SJSA1 (cell line): Measurements from ENCODE around the gene SNIP1. TPM values are rescaled to one million over a fixed set of nuclear protein-coding genes. Genes with fewer than 3 reads are reported as not detected.
A peak's percentile ranks its signal among the peaks of the same experiment; 100 is the strongest.
"Not testable (repeated sequence)": the region's sequence is repeated elsewhere in the genome, so short reads cannot be mapped to it uniquely, and the experiment has no call there.

Experiments used
- DNase-seq, 2 experiments: peaks; one replicate each; pipeline ENCODE4 v3.0.0-alpha.2; 2015 to 2020; ENCODE audit warnings: low spot score in 2 of 2, low read depth in 1 of 2
- H3K27ac ChIP-seq: fragments of 250-450 bp; sonication (Bioruptor Pico); 2 replicates; pipeline ENCODE4 v1.5.1; 2020; ENCODE audit warnings: mild to moderate bottlenecking, moderate library complexity
- H3K27me3 ChIP-seq: fragments of 250-450 bp; sonication (Bioruptor Pico); replicated peaks from 2 replicates; pipeline ENCODE4 v1.5.1; 2020; ENCODE audit warnings: mild to moderate bottlenecking, moderate library complexity
- H3K36me3 ChIP-seq: fragments of 250-450 bp; sonication (Bioruptor Pico); 2 replicates; pipeline ENCODE4 v1.5.1; 2020; ENCODE audit warnings: mild to moderate bottlenecking
- H3K4me1 ChIP-seq: fragments of 250-450 bp; sonication (Bioruptor Pico); replicated peaks from 2 replicates; pipeline ENCODE4 v1.6.1; 2021; ENCODE audit warnings: mild to moderate bottlenecking
- H3K4me3 ChIP-seq: fragments of 250-450 bp; sonication (Bioruptor Pico); 2 replicates; pipeline ENCODE4 v1.5.1; 2020; ENCODE audit warnings: mild to moderate bottlenecking
- H3K9me3 ChIP-seq: fragments of 250-450 bp; sonication (Bioruptor Pico); replicated peaks from 2 replicates; pipeline ENCODE4 v1.5.1; 2020; ENCODE audit warnings: mild to moderate bottlenecking
- total RNA-seq: library from RNA; depleted of rRNA; stranded (reverse); fragments of >200 nt; shearing (Covaris generic); gene quantifications from 2 replicates; pipeline ENCODE4 v1.2.3, GENCODE V29; 2014

Gene SNIP1
- total RNA-seq, 1 experiment from 2014 or later = 13.2 TPM

- Histone ChIP-seq H3K27me3 (no peaks in the 10 kb centered on the region), H3K36me3 (peaks cover 100% of the 10 kb centered on the region), H3K27ac (no peak overlapping the region), H3K9me3 (no peaks in the 10 kb centered on the region), H3K4me1 (peaks cover 15% of the 10 kb centered on the region), H3K4me3 (no peak overlapping the region)
- DNase-seq = no peak
Observed at GRCh38 chr1:37570528-37571334, 16.6 kb upstream of the SNIP1 start.

GRCh38 chr1:37567023-37567422 is 12.9 kb upstream of the SNIP1 start:
- no peak overlapping the region for H3K27ac ChIP-seq
- H3K4me3 ChIP-seq = no peak overlapping the region
- H3K9me3 ChIP-seq = no peaks in the 10 kb centered on the region
- no peaks in the 10 kb centered on the region for H3K4me1 ChIP-seq
- no peak for DNase-seq
- peaks cover 75% of the 10 kb centered on the region for H3K36me3 ChIP-seq
- H3K27me3 ChIP-seq = no peaks in the 10 kb centered on the region

DNA sequence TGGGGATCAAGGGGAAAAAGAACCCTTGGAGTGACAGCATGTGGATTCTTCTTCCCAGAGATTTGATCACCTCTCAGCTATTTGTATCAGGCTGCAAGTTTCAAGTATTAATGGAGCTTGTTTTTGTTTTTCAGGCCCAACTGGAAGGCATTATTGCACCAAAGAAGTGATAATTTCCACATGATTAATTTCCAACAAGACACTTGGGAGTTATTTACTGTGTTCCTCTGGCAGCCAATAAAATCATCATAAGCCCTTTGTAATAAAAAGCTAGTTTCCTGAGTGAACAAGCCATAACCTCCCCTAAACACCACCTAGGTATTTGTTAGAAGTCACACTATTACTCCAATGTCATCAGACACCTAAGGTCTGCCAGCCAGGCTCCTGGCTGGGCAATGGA is 10.8 kb upstream of the SNIP1 start:
- no peak for DNase-seq
- Histone ChIP-seq H3K9me3 (no peaks in the 10 kb centered on the region), H3K4me1 (no peaks in the 10 kb centered on the region), H3K27me3 (no peaks in the 10 kb centered on the region), H3K4me3 (no peak overlapping the region), H3K36me3 (peaks cover 54% of the 10 kb centered on the region), H3K27ac (no peak overlapping the region)

DNA sequence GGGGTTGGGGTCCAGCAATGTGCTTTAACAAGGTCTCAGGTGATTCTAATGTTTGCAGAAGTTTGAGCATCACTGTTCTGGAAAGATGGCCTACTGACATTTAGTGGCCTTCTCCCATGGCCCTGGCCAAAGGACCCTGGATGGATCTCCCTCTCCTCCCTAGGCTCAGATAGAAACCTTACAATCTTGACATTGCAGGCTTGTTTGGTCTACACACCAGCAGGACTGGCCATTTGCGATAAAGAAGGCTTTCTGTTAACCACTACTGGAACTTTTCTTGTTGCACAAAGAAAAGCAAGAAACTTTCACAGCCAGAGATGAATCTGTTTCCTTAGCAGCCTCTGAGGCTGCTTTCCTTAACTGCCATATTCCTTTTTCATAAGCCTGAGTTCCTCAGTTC is 8.9 kb upstream of the SNIP1 start:
- H3K27ac ChIP-seq = no peak overlapping the region
- no peak for DNase-seq
- H3K4me3 ChIP-seq = no peak overlapping the region
- H3K36me3 ChIP-seq = peaks cover 35% of the 10 kb centered on the region
- no peaks in the 10 kb centered on the region for H3K9me3 ChIP-seq
- no peaks in the 10 kb centered on the region for H3K4me1 ChIP-seq
- no peaks in the 10 kb centered on the region for H3K27me3 ChIP-seq

- no peaks in the 10 kb centered on the region for H3K27me3 ChIP-seq
- H3K27ac ChIP-seq = no peak overlapping the region
- peaks cover 4% of the 10 kb centered on the region for H3K4me1 ChIP-seq
- H3K36me3 ChIP-seq = peaks cover 19% of the 10 kb centered on the region
- H3K4me3 ChIP-seq = no peak overlapping the region
- DNase-seq = peak in 1 of 2 experiments; percentile 54
- no peaks in the 10 kb centered on the region for H3K9me3 ChIP-seq
Observed at GRCh38 chr1:37561133-37562132, 7.3 kb upstream of the SNIP1 start.

DNA sequence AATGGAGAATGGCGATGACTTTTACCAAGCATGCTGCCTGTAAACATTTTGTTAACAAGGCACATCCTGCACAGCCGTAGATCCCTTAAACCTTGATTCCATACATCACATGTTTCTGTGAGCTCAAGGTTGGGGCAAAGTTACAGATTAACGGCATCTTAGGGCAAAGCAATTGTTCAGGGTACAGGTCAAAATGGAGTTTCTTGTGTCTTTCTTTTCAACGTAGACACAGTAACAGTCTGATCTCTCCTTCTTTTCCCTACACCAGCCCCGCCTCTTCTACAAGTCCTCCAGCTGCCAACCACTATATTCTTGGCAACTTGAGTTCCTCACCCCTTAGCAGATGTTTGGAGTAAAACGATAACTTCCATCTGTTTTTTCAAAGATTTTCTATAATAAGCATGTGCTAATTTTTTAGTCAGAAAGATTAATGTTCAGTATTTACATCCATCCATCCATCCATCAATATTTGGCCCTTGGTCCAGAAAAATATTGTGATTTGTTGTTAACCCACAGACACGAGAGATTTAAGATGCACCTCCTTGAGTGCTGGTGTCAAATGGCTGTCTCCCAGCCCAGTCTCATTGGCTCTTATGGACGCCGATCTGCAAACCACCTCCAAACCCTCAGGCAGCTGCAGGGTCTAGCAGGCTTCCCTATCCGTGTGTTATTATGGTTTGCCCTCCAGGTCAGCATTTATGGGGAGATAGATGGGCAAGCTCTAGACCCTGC is 6.5 kb upstream of the SNIP1 start:
- no peaks in the 10 kb centered on the region for H3K27me3 ChIP-seq
- no peak overlapping the region for H3K27ac ChIP-seq
- DNase-seq = no peak
- no peaks in the 10 kb centered on the region for H3K9me3 ChIP-seq
- H3K36me3 ChIP-seq = peaks cover 11% of the 10 kb centered on the region
- H3K4me1 ChIP-seq = peaks cover 8% of the 10 kb centered on the region
- H3K4me3 ChIP-seq = no peak overlapping the region

DNA sequence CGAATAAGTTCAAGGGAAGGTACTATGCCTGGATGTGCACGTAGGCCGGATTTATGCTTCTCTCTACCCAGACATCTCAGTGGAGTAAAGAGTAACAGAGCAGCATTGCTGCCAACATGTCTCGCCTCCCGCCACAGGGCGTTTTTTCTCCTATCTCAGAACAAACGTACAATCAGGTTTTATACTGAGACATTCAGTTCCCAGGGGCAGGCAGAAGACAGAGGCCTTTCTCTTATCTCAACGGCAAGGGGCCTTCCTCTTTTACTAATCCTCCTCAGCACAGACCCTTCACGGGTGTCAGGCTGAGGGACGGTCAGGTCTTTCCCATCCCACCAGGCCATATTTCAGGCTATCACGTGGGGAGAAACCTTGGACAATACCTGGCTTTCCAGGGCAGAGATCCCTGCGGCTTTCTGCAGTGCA is 5.9 kb upstream of the SNIP1 start:
- not testable (repeated sequence) for H3K4me3 ChIP-seq, H3K36me3 ChIP-seq

DNA sequence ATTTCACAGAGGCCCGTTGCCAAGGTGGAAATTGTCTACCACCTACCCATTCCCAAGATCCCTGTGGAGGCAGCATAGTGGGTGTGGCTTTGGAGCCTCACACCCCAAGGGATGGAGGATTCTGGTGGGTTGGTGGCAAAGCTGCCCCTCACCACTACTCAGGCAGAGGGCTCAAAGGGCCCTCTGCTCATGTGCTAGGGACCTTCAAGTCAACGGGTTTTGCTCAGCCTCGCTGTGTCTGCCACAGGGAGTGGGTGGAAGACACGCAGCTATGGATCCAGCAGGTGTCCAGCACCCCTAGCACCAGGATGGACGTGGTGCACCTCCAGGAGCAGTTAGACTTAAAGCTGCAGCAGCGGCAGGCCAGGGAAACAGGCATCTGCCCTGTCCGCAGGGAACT is 5.0 kb upstream of the SNIP1 start:
- peaks cover 8% of the 10 kb centered on the region for H3K4me1 ChIP-seq
- no peaks in the 10 kb centered on the region; the same call in 1 of the 2 replicates for H3K36me3 ChIP-seq
- H3K27me3 ChIP-seq = no peaks in the 10 kb centered on the region
- no peak overlapping the region for H3K4me3 ChIP-seq
- no peak overlapping the region for H3K27ac ChIP-seq
- DNase-seq = no peak
- no peaks in the 10 kb centered on the region for H3K9me3 ChIP-seq

More for the DNA sequence above, 5.9 kb upstream of the SNIP1 start:
- H3K27me3 ChIP-seq, H3K9me3 ChIP-seq, DNase-seq, H3K27ac ChIP-seq, H3K4me1 ChIP-seq: not testable (repeated sequence)

DNA sequence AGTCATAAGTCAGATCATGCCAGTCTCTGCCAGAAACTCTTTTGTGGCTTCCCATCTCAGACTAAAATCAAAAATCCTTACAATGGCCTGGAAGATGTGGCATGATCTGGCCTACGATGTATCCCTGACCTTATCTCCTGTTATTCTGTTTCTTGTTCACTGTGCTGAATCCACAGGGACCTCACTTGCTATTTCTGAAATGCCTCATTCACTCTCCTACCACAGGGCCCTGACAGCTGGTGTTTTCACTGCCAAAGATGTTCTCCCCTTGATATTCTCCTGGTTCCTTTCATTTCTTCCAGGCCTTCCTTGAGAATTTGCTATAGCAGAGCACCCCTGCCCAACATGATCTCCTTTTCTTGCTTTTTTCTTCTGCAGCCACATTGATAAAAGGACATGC is 4.3 kb upstream of the SNIP1 start:
- no peak for DNase-seq
- Histone ChIP-seq H3K36me3 (peaks cover 6% of the 10 kb centered on the region), H3K27ac (no peak overlapping the region), H3K9me3 (no peaks in the 10 kb centered on the region), H3K4me3 (no peak overlapping the region), H3K4me1 (peaks cover 8% of the 10 kb centered on the region), H3K27me3 (no peaks in the 10 kb centered on the region)

- H3K36me3 ChIP-seq = peaks cover 17% of the 10 kb centered on the region
- H3K4me3 ChIP-seq = no peak overlapping the region
- no peaks in the 10 kb centered on the region for H3K27me3 ChIP-seq
- H3K27ac ChIP-seq = no peak overlapping the region
- H3K4me1 ChIP-seq = peaks cover 17% of the 10 kb centered on the region
- no peak for DNase-seq
- no peaks in the 10 kb centered on the region for H3K9me3 ChIP-seq
Observed at GRCh38 chr1:37557402-37557801, 3.3 kb upstream of the SNIP1 start.

GRCh38 chr1:37556712-37557196 is 2.7 kb upstream of the SNIP1 start, which contains the start of gene DNALI1:
TSS of gene DNALI1 (plus strand) at chr1:37556940. CDS start at chr1:37556995, 55 bp downstream.
- no peaks in the 10 kb centered on the region for H3K27me3 ChIP-seq
- peak within 1 kb of the TSS; percentile 4; the same call in 1 of the 2 replicates for H3K4me3 ChIP-seq
- H3K9me3 ChIP-seq = no peaks in the 10 kb centered on the region
- peaks cover 17% of the 10 kb centered on the region for H3K4me1 ChIP-seq
- peak; percentile 67 to 79 for DNase-seq
- peaks cover 23% of the 10 kb centered on the region for H3K36me3 ChIP-seq
- no peak within 1 kb of the TSS for H3K27ac ChIP-seq

DNA sequence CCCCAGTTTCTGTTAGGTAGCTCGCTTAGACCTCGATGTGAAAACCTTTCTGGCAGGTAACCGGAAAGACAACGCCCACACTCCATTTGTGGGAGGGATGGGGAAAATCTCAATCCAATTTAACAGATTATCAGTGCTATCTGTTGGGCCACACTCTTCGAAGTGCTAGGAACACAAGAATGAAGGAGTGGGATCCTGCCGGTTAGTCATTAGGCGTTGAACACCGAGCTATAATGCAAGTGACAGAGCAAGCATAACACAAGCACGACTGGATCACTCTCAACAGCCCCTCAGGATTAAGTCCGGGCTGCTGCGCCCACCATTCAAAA is 531 bp downstream of the SNIP1 start:
- no peaks in the 10 kb centered on the region for H3K27me3 ChIP-seq
- no peaks in the 10 kb centered on the region for H3K9me3 ChIP-seq
- peaks cover 50% of the 10 kb centered on the region for H3K36me3 ChIP-seq
- peak overlapping the region; percentile 86 for H3K4me3 ChIP-seq
- H3K27ac ChIP-seq = peak overlapping the region; percentile 69
- DNase-seq = no peak
- peaks cover 17% of the 10 kb centered on the region for H3K4me1 ChIP-seq

DNA sequence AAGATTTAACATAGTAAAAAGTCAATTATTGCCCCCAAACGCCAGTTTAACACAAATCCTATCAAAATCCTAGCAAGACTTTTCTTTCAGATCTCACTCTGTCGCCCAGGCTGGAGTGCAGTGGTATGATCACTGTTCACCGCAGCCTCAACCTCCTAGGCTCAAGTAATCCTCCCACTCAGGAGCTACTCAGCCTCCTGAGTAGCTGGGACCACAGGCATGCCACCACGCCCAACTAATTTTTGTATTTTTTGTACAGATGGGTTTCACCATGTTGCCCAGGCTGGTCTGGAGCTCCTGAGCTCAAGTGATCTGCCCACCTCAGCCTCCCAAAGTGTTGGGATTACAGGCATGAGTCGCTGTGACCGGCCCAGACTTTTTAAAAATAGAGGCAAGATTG is 4.8 kb downstream of the SNIP1 start:
- peaks cover 9% of the 10 kb centered on the region for H3K4me1 ChIP-seq
- H3K36me3 ChIP-seq = peaks cover 85% of the 10 kb centered on the region
- H3K9me3 ChIP-seq = no peaks in the 10 kb centered on the region
- H3K4me3 ChIP-seq = no peak overlapping the region
- H3K27me3 ChIP-seq = no peaks in the 10 kb centered on the region
- no peak overlapping the region for H3K27ac ChIP-seq
- no peak for DNase-seq
